WTC11 (cell line): Measurements from ENCODE around the gene RFC5.

Source experiments
- ATF2 ChIP-seq: sonication (generic); formaldehyde crosslinking; IDR thresholded peaks from 2 replicates; pipeline ENCODE4 v1.8.1; 2022; ENCODE audit warnings: low read depth, missing genetic modification reagents, borderline replicate concordance
- CTCF ChIP-seq: fragments of 200-600 bp; IDR thresholded peaks from 2 replicates; pipeline ENCODE4 v1.8.0; 2022; ENCODE audit warnings: antibody characterized with exemption
- HMGXB4 ChIP-seq: sonication (generic); formaldehyde crosslinking; IDR thresholded peaks from 2 replicates; pipeline ENCODE4 v1.8.1; 2023; ENCODE audit warnings: mild to moderate bottlenecking, moderate library complexity, missing genetic modification reagents
- NR2C2 ChIP-seq: sonication (generic); formaldehyde crosslinking; IDR thresholded peaks from 2 replicates; pipeline ENCODE4 v1.8.0; 2022; ENCODE audit warnings: mild to moderate bottlenecking, missing genetic modification reagents

- TF ChIP-seq CTCF (no peak), ATF2 (no peak), HMGXB4 (CRISPR knock-in tag) (no peak), NR2C2 (no peak)
Observed at GRCh38 chr12:118044075-118044474, 27.6 kb downstream of the RFC5 start.
